Inferior parietal cortex (tissue), 1 donor: ENCODE measurements around the gene TMEM253.

Experiments
- DNase-seq: peaks from one replicate; pipeline ENCODE4 v3.0.0-alpha.2; 2016; ENCODE audit errors: extremely low spot score

Gene TMEM253

DNA sequence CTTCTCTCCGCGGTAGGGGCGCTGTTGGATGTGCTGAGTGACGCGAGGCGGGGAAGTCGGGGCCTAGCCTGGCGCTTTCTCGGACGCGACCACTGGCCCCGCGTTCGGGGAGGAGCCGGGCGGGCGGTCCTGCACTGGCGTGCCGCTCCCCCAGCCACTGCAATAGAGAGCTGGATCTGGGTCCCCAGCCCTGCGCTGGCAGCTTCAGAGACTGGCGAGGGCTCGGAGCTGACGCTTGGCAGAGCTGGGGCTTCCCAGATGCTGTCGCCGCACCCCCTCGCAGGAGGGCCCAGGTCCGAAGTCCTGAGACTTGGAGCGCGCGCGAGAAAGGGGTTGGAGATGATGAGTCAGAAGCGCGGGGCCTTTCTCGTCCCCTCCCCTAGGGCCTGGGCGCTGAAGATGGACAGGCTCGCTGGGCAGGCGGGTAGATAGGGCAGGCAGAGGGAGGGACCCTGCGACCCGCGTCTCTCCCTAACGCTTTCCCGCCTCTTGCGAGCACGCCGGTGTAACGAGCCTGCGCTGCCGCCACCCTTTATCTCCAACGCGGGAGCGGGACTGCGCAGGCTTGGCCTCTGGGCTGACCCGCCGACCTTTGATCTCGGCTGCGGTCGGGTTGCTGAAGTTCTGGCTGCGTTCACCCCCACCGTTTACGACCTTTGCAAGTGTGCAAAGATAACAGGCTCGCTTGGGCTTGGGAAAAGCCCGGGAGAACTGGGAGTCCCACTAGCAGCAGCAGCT lies 3.0 kb downstream of the TMEM253 start:
- DNase-seq, result peak; percentile 98

DNA sequence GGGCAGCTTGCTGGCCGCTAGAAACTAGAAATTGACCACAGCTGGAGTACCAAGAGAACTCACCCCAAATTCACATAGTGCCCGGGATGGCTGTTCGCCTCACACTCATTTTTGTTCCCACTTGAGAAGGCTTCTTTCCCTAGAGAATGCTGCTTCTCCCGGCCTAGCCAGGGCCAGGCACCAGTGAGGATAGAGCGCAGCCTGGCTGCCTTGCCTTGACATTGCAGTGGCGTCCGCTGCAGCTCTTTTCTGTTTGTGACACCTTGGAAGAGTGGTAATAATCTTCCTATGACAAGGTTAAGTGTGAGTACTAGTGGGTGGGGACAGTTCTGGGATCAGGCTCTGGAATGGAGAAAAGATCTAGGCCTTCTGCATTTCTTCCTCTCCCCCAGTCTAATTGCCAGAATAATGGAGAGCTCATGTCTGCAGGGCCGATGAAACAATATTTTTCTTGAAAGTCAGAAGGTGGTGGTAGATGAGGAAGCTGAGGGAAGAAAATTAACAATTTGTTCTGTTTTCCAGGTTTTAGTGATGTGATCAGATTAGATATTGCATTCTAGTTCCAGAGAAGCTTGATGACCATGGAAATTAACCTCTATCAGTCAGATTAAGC lies 3.7 kb downstream of the TMEM253 start:
- peak; percentile 85 for DNase-seq

DNA sequence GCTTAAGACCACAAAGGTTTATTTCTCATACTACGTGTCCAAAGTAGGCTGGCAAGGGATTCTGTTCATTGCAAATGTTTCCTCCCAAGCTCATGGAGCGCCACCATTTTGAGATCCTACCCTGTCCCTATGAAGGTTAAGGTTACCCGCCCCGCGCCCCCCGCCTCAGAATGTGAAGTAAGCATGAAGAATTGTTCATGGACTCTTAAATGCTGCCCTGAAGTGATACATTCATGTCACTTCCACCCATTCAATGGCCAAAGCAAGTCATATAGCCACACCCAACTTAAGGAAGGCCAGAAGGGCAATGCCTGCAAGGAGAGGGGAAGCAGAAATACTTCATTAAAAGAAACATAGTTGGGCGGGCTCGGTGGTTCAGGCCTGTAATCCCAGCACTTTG lies 4.2 kb downstream of the TMEM253 start:
- DNase-seq, result no peak

DNA sequence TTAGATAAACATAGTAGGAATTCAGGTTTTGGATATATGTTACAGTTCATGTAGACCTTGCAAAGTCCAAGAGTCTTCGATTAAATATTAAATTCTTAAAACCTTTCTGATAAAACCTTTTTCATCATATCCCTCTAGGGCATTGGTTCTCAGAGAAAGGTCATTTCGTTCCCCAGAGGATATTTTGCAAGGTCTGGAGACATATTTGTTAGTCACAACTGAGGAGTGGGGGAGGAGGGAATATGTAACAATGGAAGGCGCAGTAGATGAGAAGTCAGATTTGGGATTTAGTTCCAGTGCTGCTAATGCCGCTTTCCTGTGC lies 5.3 kb downstream of the TMEM253 start:
- peak; percentile 22 for DNase-seq

DNA sequence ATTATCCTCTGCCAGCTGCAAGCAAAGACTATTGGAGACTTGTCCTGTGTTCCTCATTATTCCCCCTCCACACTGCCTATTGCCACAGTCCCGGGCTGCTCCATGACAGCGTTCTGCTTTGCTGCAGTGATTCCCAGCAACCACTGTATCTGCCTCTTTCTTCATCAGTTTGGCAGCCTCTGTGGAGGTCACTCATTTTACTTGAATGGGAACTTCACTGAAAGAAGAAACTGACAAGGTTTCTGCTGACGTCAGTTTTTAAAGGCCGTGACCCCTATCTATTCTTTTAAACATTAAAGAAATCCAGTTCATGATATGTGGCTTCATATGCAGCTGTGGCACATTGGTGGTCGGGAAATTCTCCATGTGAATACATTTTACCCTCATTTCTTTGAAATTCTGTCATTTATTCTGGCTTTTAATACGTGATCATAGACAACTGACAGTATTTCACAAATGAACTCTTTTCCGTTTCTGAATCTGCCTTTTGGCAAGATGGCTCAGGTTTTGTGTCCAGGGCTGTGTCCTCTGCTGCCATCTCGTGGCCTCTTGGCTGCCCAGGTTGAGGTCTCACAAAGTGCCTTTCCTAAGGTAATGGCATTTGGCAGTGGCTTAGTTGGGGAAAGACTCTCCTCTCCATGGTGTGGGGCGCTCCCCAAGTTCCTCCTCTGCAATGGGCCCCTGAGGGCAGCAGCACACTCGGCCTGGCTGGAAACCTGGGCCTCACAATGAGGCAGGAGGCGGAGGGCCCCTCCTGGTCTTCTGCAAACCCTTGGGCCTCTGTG lies 5.8 kb downstream of the TMEM253 start:
- peak; percentile 88 for DNase-seq

DNA sequence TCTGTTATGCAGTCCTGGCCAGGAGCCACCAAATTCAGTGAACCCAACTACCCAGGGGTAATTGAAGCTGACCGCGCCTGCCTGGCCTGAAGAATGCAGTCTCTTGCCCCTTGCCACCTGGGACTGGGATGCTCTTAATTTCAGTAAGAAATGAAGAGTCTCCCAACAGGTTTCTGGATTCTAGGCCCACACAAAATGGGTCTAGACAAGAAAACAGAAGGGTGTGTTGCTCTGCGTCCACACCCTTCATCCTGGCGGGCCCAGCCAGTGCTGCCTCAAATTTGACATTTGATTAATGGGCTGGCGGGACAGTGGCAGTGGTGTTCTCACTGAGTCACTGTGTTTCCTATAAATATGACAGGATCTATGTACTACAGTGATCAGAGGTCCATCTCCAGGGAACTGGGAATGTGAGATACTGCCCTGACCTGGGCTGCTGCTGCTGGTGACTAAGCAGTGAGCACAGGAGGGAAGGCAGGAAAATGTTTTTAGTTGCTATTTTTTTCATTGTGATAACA lies 6.5 kb downstream of the TMEM253 start:
- no peak for DNase-seq

DNA sequence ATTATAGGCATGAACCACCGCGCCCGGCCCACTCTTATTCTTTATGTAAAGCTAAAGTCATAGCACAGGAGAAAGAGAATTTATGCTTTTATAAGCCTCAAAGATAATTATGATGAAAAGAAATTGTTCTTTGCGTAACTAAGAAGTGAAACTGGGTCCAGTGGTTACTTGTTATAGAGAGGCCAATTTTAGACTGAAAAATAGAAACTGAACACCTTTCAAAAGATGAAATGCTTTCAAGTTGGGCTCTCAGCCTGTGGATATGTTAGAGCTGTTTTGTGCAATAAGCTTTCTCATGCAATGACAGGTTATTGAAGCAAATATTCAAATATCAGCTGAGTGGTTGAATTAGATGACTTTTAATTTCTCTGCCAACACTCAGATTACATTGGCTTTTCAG lies 7.9 kb downstream of the TMEM253 start:
- DNase-seq, result no peak

DNA sequence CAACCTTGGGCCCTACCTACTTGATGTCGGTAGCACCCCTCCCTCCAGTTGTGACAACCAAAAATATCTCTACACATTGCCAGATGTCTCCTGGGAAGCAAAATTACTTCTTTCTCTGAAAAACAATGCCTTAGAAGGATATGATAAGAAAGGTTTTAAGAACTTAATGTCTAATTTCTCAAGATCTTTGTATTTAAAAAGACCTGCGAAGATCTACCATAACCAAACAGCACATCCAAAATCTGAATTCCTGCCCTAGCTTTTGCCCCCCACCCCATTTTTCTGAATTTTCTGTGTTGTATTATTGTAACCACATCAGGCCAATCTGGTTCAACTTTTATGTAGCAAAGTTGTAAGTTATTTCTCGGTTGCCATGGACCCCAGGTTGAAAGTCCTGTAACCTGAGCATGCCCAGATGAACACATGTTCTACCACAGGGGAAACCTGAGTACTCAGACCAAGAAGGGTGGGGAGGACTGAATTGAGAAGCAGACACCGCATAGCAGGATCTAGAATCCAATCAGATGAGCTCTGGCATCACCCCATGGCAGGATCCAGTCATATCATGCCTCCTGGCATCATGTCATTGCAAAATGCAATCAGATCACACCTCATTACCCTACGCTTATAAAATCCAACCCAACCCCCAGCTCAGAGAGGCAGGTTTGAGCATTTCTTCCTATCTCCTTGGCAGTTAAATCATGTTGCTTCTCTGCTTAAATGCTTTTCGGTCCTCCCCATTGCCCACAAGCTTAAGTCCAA lies 8.7 kb downstream of the TMEM253 start:
- DNase-seq, result no peak

DNA sequence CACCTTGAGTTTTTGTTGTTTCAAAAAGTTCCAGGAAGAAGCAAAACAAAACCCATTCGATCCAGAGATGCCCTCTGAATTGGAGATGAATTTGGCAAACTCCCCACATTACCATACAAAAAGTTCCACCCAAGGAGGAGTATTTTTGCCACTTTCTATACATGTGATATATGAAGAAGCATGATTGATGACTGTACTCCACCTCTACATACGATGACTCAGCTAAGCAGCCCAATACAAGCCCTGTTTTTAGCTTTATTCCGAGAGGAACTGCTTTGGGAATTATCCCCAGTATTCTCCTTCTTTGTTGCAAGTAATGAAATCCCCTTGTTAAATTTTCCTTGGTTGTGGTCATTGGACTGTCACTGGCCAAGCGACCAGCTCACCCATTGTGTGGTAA lies 11.4 kb downstream of the TMEM253 start:
- no peak for DNase-seq

DNA sequence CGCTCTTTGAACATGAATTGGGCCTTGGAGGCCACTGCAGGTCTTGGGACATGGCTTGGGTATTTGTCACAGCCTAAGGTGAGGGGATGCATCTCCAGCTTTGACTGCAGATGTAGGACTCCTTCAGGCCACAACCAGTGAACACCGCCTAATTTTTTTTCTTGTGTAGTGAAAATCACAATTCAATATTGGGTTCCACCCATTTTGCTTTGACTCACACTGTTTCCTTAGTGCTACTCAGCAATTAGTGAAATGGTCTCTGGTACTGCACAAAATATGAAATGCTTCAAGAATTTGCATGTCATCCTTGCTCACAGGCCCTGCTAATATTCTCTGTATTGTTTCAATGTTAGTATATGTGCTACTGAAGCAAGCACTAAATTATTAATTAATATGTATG lies 12.5 kb downstream of the TMEM253 start:
- no peak for DNase-seq

DNA sequence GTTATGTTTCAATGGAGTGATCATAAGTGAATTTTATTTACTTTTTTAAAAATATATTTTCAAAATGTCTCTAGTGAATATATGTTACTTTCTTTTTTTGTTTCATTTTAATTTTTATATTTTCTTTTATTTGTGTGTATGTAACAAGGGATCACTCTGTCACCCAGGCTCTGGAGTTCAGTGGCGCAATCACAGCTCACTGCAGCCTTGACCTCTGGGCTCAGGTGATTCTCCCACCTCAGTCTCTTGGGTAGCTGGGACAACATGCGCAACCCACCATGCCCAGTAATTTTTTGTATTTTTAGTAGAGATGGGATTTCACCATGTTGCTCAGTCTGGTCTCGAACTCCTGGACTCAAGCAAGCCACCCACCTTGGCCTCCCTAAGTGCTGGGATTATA lies 18.1 kb downstream of the TMEM253 start:
- DNase-seq, result no peak

DNA sequence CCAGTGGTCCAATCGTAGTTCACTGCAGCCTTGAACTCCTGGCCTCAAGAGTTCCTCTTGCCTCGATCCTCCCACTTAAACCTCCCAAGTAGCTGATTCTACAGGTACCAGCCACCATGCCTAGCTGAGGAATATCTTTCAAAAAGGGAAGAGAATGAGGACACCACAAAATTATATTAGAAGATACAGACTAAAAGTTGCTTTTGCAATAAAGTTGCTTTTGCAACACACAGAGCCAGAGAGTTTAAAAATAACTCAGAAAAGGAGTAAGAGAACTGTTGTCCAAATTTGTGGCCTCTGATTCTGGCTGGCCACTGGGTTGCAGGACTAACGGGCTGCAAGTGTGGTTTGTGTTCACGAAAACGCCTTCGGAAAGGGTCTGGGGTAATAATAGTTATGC lies 19.8 kb downstream of the TMEM253 start:
- DNase-seq, result no peak

DNA sequence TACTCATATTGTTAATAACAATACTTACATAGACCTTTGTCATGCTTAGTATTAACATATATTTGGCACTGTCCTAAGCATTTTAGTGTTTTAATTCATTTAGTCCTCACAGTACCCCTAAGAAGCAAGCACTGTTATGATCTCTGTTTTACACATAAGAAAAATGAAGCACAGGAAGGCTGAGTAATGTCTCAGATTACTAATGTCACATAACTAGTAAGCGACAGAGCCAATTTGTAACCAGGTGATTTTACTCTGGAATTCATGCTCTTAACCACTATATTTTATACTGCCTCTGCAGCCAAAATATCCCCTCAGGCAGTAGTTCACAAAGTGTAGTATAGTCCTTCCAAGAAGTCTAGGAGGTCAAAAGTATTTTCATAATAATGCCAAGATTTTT lies 20.3 kb downstream of the TMEM253 start:
- no peak for DNase-seq

DNA sequence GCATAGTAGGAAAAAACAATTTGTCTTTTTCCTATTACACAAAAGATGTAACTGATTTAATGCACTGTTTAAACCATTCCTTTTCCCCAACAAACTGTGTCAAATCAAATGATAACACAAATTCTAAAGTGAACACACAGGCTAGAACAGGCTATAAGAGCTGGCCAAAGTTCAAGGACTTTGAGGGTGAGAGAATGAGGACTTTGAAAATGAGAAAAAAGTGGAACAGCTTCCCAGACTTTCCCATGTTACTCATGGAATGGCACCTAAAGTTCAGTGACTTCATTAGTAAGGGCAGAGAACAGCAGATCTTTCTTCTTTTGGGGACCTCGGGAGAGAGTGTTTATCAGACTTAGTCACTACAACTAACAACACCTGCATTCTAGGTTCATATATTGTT lies 22.6 kb downstream of the TMEM253 start:
- DNase-seq, result no peak

DNA sequence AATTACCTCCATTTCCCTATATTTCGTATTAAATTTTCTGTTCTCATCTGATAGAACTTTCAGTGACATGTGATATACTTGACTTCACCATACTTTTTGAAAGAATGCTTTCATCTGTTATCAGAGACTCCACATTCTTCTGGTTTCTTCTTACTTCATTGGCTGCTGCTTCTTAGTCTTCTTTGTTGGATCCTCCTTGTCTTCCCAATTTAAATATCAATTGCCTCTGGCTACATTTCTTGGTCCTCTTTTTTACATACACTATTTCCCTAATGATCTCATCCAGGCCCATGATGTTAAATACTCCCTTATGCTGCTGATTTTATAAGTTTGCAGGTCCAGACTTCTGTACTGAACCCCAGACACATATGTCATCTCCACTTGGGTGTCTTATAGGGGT lies 33.0 kb downstream of the TMEM253 start:
- DNase-seq, result no peak

DNA sequence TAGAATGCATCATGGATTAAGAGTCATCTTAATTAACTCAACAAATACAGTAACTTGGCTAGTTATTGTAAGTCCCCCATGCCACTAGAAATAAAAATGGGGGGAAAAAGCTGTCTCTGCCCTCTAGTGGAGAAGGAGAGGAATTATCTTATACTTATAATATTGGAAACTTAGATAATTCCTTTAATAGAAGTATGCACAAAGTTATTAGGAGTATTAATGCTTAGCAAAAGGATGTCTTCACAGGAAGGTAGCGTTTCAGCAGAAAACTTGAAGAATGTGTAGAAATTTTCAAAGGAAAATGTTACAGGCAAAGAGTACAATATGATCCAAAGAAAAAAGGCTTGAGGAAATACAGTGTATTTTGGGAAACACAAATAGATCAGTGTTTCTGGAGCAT lies 35.2 kb downstream of the TMEM253 start:
- no peak for DNase-seq

DNA sequence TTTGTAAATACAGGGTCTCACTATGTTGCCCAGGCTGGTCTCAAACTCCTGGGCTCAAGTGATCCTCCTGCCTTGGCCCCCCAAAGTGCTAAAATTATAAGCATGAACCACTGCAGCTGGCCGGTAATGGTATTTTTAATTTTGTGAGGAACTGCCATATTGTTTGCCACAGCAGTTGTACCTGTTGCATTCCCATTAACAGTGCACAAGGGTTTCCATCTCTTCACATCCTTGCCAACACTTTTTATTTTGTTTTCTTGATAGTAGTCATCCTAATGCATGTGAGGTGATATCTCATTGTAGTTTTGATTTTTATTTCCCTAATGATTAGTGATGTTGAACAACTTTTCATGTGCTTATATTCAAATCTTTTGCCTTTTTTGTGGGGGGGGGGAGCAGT lies 41.5 kb downstream of the TMEM253 start:
- DNase-seq, result no peak

DNA sequence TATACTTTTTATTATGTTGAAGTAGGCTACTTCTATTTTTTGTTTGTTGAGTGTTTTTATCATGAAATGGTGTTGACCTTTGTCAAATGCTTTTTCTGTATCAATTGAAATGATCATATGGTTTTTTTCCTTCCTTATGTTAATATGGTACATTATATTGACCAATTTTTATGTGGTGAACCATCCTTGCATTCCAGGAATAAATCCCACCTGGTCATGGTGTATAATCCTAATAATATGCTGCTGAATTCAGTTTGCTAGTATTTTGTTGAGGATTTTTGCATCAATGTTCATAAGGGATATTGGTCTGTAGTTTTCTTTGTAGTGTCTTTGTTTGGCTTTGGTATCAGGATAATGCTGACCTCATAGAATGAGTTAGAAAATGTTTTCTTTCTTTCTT lies 44.6 kb downstream of the TMEM253 start:
- DNase-seq, result no peak

DNA sequence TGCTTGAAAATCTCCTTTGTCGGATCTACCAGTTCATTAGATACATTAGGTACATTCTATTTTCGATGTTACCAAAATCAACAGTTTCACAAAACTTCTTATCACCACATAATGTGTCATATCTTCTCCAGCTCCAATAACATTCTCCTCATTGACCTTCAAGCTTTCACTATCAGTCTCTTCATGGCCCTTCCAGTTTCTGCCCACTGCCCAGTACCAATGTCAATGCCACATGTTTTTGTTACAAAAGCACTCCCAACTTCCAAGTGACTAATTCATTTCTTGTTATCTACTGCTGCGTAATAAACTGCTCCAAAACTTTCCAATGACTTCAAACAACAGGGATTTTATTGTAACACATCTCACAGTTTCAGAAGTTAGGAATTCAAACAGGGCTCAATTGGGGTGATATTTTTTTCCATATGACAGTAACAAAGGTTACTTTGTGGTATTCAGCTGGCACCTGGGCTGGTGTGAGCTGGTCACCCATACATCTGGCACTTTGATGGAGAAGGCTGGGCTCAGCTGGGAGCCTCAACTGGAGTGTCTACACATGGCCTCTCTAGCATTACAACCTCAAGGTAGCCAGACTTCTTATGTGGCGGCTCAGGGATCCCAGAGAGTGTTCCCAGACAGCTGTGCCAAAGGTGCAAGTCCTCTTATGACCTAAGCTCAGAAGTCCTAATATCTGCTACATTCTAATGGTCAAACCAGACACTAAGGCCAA lies 48.9 kb downstream of the TMEM253 start:
- DNase-seq, result no peak
